GM18508 (cell line): ENCODE measurements around the gene PRSS8.

Source experiments
- ATAC-seq: cut with Tn5 transposase; IDR thresholded peaks from one replicate; pipeline ENCODE4 v1.9.1; 2021; ENCODE audit warnings: moderate number of reproducible peaks; ENCODE audit not compliant: insufficient read depth, unreplicated experiment

PRSS8 gene

DNA sequence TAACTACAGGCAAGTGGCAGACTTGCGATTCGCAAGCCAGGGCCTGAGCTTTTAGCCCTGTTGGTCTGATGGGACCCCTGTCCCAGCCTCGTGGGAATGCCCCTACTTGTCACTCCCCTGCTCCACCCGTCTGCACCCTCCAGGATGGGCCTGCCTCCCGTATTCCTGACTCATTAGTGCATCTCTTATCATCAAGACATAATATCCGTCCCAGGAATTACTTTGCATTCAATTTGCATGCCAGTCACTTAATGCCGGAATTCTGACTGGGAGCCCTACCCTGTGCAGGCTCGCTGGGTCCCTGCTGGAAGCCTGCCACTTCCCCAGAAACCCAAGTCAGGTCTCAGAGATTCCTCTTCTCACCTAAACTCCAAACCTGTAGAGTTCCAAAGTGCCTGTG, 50.1 kb downstream of the PRSS8 start:
- ATAC-seq, result no peak

DNA sequence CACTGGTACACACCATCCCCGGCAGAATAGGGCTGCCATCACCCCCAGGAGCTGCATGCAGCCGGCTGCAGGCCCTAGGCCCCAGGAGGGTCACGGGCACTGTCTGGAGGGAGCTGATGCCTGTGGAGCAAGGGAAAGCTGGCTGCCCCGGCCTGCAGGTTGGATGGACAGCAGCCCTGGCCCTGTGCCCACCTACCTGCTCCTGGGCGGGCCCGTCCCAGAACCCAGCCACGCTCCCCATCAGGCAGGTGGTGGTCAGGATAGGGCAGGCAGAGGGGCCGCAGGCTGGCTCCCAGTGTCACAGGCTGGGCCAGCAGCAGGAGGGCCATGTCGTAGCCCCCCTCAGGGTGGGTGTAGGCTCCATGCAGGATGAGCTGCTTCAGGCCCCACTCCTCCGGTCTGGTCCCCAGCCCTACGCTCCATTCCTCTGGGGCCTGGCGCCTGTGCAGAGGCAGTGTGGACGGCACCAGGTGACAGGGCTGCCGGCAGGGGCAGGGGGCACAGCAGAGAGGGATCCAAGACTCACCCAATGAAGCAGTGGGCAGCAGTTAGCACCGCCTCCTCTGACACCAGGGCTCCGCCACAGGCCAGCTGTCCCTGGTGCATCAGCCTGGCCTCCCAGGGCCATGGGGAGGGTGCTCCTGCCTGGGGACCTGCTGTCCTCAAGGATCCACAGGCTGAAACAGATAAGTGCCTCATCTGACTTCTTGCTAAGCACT, 50.8 kb downstream of the PRSS8 start:
- ATAC-seq, result no peak

- ATAC-seq, result no peak
Measured at GRCh38 chr16:31083981-31084380, 51.5 kb downstream of the PRSS8 start.

GRCh38 chr16:31083556-31083955, 52.0 kb downstream of the PRSS8 start:
- ATAC-seq, result no peak

DNA sequence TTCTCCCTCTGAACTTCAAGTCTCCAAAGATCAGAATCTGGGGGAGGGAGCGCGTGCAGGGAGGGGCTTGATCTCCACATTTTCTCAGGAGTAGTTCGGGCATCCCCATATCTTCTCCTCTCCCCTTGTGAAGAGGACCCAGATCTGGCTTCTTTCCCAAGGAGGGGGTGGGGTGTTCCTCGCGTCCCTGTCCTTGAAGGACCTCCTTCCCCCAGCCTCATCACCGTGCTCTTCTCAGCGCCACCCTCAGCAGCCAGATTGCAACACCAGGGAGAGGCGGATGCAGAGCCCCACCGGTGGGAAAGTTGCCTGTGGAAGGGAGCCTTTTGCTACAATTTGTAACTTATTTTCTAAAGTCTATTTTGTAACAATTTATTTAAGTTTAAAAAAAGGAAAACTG, 52.4 kb downstream of the PRSS8 start:
- no peak for ATAC-seq

DNA sequence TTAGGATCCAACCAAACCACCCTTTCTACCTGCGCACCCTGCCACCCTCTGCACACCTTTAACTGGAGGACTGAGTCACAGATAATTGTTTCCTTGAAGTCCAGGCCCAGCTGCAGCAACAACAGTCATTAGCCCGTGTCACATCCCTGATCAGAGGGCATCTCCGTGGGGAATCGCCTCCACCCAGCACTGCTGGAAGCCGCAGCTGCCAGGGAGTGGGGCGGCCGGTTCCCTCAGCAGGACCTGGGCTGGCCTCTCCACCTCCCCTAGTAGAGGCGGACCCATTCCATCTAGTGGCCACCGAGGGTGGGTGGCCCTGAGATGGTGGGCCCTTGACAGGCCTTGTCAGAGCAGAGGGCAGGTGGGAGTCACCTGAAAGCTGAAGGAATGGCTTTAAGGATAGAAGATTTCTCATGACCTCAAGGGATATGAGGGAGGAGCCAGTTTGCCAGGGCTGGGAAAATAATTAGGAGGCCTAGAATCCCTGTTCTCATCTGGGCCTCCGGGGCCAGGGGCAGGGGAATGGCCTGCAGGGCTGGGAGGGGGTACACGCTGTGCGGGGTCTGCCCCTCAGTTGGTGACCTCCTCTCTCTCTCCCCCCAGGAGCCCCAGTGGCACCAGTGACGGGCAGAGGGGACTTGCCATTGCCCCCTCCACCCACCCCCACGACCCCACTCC, 53.0 kb downstream of the PRSS8 start:
- no peak for ATAC-seq
